HG03520 (cell line): ENCODE measurements around the gene HIGD2A.
"Not testable (repeated sequence)": the region's sequence is repeated elsewhere in the genome, so short reads cannot be mapped to it uniquely, and the experiment has no call there.

ENCODE experiments used
- ATAC-seq: cut with Tn5 transposase; IDR thresholded peaks from one replicate; pipeline ENCODE4 v1.9.1; 2021; ENCODE audit warnings: mild to moderate bottlenecking, moderate library complexity; ENCODE audit not compliant: unreplicated experiment

HIGD2A gene

DNA sequence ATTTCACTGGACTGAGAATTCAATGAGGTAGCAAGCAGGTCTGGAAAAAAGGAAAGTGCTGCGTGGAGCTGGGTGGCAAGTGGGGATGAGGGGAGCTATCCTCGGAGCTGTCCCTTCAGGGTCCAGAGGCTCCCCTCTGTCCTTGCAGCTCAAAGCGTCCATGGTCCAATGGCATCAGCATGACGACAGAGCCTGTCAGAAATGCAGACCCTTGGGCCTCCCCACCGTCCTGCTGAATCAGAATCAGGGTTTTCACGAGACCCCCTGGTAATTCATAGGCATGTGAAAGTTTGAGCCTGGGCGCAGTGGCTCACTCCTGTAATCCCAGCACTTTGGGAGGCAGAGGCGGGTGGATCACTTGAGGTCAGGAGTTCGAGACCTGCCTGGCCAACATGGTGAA is 5.5 kb downstream of the HIGD2A start:
- no peak for ATAC-seq

DNA sequence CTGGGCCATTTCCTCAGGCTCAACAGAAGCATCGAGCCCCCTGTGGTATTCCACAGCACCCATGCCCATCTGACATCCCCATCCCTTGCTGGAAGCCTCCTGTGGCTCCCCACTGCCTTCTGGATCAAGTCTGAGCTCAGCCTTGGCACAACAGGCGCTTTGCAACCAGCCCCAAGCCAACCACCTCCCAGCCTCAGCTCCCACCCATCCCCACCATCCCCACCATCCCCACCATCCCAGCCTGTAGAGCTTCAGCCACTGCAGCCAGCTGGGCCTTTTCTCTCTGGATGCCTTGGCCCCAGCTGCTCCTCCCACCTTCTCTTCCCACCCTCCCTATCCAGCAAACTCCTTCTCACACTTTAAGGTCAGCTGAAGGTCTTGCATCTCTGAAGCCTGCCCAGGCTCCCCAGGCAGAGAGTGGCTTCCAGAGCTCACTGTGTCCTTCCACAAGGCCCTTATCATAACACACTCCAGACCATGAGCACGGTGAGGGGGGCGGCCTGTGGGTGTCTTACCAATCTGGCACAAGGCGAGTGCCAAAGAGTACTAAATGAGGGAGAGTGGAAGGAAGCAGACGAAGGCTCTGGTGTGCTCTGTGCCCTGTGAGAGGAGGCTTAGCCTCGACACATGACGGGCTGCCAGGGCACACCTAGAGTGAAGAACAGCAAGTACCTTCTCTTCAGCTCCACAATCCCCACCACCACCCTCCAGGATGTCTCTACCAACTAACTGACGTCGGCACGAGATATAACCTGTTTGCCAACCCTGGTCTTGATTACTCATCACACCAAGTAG is 6.5 kb downstream of the HIGD2A start:
- no peak for ATAC-seq

DNA sequence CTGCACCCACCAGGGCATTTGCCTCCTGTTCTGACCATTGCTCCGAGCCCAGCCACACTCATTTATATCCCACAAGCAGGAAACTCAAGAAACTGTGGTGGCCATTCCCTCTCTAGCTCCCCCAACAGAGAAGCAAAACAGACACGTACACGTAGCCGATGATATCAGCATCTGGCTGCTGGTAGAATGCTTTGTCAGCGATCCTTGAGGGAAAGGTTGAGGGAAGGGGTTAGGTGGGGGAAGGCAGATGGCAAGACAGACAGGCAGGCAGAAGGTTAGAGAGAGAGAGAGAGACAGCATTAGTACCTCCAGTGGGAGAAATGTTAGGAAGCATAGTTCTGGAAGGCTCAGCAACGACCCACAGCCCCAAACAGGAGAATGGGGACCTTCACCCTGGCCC is 7.8 kb downstream of the HIGD2A start:
- no peak for ATAC-seq

DNA sequence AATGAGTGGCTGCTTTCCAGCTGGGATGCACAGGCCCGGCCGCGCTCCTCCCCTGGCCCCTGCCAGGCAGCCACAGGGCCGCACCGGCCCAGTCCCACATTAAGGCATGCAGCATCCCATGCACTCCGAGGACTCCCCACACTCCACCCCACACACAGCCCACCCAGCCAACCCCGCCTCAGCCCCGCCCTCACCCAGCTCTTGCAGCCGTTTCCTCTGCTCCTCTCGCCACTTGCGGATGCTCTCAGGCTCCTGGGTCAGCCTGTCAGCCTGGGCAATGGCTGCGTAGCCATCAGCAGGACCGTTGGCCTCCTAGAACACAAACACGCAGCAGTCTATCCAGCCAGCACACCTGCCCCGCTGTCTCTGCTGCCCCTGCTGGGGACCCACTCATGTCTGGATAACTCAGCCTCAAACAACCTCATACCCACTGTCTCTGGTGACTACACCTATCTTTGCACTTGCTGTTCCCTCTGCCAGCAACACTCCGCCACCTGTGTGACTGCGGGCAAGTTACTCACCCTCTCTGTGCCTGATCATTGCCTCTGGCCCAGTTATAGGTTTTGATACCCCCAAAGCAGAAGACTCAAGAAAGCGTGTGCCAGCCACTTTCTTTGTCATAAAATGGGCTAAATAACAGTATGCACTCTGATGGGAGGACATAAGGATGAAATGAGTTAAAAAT is 9.3 kb downstream of the HIGD2A start:
- no peak for ATAC-seq

DNA sequence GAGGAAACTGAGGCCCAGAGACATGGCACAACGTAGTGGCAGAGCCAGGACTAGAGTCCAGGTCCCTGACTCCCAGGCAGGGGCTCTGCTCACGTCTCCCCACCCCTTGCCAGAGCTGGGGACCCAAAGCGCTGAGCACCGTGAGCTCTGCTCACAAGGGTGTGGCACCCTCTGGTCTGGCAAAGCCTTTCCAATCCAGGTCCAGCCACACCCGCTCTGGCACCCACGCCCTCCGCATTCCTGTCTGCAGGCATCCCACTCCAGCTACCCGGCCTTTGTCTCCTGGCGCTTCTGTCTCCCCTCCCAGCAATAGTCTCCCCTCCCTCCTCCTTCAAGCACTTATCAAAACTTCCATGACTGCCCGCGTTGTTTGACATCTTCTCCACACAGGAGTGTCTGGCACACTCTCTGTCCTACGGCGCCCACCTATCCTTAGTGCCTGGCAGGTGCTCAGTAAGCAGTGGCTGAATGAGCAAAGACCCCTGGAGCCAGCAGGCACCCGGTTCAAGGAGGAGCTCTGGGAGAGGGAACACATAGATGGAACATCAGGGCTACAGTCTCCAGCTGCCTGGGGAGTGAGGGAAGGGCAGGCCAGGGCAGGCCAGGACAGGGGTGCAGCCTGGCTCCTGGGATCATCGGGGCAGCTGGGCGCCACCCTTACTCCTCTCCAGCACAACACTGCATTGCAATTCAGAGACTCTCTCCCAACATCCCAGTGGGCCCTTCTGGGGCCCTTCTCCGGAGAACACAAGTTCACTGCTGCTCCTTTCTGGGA is 12.0 kb downstream of the HIGD2A start:
- ATAC-seq: no peak

DNA sequence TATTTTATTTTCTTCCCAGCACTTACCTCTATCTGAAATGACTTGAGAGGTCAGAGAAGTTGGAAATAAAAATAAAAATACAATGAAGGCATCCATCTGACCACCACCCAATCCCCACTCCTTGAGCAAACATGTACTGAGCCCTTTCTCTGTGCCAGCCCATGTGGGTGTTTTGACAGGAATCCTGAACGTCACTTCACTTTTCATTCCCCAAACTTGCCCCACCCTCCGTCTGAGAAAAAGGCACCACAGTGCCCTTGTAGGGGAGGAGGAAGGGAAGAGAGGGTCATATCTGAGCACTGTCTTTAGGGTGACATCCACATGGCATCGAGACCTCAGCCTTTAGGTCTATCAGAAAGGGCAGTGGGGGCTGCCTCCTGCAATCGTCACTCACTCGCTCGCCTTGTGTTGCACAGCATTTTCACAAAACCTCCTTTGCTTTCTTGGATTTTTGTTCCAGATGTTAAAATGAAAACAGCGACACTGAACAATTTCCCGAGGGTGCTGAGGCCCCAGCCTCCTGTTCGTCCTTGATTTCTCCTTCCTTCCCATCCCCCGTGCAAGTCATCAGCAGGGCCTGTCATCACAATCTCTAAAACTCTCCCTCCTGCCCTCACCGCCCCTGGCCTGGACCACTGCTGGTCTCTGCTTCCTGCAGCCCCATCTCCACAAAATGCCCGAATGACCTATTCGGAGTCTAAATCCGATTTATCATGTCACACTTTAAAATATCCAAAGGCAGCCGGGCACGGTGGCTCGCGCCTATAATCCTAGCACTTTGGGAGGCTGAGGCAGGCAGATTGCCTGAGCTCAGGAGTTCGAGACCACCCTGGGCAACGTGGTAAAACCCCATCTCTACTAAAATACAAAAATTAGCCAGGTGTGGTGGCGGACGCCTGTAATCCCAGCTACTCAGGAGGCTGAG is 13.0 kb downstream of the HIGD2A start:
- no peak for ATAC-seq

DNA sequence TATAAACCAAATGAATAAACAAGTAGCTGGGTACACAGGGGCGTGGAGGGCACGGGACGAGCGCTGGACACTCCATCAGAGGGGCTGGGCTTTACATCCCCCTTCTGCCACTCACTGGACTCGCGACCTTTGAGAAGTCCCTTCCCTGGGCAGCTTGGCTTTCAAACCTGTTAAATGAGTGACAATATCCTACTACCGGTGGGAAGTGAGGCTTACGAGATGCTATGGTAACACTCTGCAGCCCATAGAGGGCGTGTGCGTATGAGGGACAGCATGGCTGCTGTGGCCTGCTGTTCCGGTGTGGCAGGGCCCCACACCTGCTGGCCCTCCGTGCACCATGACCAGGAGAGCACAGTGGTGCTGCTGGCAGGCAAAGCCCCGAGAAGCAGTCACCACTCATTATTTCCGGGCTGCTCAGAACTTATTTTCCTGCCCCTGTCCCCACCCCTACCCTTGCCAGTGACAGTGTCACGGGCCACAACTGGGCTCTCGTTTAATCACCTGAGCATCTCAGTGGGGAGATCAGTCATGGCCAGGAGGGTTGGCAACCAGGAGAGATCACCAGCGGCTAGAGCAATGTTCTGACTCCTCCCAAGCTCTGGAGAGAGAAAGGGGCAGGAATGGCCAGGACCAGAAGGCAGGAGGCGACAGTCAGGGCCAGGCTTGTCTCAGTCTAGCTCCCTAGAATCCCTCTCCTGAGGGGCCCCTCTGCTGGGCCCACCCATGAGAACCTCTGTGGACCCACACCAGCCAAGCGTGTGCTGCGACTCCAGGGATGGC is 17.3 kb downstream of the HIGD2A start:
- no peak for ATAC-seq

DNA sequence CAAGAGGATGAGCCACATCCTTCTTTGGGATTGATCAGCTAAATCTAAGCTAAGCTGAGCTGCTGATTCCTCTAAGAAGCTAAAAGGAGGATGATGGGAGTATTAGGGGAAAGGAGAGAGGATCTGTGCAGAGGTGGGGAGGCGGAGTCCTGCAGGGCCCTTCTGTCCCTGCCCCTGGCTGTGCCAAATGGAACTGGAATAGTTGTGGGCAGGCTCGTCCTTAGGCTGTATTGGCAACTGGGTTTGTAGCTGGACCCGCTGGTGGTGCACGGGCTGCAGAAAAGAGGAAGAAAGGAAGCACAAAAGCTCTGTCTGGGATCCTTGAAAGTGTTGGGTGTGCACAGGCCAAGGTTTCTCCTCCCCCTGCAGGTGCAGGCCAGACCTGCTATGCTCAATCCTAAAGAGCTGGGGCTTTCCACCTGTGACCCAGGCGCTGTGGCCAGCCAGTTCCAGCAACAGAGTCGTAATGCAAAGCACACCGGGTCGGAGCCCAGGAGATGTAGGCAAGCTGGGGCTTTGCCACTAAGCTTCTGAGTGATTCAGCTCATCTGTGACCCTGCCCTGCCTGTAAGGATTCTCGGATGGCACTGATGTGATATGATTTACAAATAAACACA is 18.0 kb downstream of the HIGD2A start:
- ATAC-seq: no peak

DNA sequence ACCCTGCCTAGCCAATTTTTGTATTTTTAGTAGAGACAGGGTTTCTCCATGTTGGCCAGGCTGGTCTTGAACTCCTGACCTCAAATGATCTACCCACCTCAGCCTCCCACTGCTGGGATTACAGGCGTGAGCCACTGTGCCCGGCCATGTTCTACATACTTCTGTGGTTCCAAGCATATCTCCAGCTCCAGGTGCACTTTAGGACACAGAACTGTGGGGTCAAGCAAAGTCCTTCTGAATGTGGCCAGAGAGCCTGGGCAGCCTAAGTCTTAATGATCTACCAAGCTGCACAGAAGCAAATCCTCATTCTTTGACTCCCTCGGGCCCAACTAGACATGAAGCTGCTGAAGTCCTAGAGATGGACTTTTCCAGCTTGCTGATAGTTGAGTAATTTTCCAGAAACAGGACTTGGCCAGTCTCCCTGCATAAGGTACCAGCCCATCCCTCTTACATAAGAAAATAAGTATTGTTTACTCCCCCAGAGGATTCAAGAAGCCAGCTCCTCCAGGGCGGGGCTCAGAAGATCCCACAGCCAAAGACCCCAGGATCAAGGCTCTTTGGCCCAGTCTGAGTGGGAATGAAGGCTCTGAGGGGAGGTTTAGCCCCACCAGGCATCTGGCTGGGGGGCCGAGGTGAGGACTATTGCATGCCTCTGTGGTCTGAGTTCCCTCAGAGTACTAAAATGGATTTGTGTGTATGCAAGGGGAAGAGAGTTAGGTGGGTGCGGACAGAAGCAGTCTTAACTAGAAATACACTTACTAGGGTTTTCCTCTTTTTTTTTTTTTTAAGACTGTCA is 19.1 kb downstream of the HIGD2A start:
- no peak for ATAC-seq

DNA sequence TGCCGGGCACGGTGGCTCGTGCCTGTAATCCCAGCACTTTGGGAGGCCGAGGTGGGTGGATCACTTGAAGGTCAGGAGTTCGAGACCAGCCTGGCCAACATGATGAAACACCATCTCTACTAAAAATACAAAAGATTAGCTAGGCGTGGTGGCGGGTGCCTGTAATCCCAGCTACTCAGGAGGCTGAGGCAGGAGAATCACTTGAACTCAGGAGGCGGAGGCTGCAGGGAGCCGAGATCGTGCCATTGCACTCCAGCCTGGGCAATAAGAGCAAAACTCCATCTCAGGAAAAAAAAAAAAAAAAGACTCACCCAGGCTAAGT is 19.7 kb downstream of the HIGD2A start:
- ATAC-seq: not testable (repeated sequence)

DNA sequence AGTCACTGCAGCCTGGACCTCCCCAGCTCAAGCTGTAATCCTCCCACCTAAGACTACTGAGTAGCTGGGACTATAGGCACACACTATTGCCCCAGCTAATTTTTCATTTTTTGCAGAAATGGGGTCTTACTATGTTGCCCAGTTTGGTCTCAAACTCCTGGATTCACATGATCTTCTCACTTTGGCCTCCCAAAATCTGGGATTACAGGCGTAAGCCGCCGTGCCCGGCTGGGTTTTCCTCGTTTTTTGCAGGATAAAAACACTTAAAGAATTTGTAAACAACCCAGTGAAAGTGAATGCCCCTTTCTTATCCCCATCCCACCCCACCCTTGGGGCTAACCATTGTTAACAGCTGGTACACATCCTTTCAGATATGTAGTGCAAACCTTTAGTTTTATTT is 20.0 kb downstream of the HIGD2A start:
- no peak for ATAC-seq

DNA sequence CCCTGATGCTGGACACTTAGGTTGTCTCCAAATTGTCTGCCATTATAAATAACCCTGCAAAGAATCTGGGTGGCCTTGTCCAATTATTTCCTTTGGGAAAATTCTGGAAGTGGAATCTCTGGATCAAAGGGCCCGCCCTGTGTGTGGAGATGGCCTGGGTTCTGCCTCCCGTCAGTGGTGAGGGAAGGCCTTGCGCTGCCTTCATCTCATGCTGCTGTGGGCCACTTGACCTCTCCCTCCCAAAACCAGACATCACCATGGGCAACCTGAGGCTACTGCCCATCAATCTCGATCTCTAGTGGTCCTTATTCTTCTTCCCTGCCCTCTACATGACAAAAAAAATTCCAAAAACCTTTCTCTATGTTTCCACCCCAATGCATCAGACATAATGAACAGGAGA is 21.2 kb downstream of the HIGD2A start:
- no peak for ATAC-seq

DNA sequence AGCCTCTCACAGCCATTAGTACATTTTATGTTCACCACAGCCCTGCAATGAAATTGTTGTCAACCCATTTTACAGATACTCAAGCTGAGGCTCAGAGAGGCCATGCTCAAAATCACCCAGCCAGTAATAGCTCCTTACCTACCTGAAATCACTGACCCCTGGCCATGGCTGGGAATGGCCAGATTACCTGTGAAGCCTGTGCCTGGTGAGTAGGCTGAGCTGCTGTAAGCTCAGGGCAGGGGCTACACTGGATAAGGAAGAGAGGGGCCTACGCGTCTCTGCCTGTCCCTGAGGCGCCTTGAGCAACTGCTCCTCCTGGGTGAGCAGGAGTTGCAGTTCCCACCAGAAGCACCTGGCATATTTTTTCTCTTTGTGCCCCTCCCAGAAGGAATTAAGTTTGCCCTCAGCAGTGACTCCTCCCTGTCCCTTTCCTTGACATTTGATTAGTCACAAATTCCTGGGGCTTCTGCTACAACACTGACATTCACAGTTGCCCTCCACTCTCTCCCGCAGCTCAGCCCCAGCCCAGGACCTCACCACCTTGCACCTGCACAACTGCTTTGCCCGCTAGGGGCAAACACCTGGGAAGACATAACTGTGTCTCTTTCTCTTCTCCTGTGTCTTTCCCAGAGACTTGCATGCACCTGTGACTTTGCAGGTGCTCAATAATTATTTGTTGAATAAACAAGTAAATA is 22.1 kb downstream of the HIGD2A start:
- no peak for ATAC-seq

DNA sequence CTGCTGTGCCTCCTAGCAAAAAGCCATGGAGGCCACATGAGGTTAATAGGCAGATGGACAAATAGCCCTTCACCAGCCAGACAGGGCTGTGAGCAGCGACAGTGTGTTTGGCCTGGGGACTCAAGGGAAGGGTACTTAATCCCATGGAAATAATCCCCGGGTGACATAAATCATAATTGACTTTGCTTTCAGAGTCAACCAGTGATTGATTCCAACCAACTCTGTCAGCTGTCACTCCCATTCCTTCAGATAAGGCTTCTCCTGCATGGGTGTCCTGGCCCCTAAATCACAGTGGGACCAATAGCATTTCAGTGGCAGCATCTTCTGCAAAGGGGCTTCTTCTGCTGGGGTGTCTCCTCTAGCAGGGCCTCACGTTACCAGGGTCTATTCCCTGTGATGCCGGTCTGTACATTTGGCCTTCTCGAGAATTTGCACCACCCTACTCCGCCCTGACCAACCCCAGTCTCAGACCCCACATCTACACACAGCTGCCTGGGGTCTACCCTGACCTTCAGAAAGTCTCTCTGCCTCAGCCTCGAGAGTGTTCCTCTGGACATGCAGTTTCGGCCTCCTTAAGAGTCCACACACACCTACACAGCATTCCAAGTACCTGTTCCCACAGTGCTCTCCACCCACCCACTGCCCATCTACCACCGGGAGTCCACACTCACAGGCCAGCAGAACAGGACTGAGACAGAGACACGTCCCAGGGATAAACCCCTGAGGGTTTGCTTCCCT is 24.1 kb downstream of the HIGD2A start:
- ATAC-seq: no peak

DNA sequence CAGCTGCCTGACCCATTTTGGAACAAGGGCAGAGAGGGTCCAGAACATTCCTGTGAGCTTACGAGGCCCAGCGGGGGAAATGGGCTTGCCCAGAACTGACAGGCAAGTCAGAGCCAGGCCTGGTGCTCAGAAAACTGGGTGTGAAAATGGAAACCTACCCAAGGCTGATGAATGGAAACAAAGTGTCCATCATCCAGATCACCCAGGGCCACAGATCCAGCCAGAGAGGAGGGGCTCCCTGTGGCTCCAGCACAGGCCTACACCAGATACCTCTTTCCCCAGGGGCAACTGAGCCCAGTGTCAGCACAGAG is 24.7 kb downstream of the HIGD2A start:
- ATAC-seq: no peak

DNA sequence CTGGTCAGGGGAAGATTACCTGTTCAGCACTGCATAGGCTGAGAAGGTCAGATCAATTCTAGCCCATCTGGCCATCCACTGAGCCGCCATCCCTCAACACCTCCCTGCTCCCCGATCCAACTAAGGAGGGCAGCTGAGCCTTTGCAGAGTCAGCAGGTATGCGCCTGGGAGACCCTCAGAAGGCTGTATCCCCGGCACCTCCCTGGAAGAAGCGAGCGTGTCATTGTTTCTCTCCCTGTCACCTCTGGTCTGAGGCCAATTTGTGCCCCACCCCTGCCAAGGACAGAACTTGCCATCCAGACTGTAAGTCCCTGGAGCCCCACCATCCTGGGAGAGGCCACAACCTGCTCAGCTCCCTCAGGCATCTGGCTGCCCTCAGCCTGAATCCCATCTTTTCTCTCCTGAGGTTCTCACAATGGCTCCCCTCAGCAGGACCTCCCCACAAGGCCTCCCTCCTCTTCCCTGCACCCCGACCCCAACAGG is 25.2 kb downstream of the HIGD2A start:
- ATAC-seq: no peak

DNA sequence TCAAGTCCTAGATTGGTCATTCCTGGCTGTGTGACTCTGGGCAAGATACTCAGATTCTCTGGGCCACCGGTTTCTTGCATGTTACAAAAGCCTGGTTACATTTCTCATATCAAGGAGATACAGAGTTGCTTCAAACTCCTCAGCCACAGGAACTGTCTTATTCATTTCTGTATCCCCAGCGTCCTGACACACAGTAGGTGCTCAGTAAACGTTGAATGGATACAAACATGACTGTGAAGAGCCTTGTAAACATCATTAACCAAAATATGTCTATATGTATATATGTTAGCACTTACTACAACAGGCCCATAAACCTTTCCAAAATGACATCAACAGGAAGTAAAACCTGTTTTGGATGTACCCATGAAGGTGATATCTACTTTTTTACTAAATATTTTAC is 26.2 kb downstream of the HIGD2A start:
- no peak for ATAC-seq
